ENCODE results near the gene SF1.

The SF1 gene

DNA sequence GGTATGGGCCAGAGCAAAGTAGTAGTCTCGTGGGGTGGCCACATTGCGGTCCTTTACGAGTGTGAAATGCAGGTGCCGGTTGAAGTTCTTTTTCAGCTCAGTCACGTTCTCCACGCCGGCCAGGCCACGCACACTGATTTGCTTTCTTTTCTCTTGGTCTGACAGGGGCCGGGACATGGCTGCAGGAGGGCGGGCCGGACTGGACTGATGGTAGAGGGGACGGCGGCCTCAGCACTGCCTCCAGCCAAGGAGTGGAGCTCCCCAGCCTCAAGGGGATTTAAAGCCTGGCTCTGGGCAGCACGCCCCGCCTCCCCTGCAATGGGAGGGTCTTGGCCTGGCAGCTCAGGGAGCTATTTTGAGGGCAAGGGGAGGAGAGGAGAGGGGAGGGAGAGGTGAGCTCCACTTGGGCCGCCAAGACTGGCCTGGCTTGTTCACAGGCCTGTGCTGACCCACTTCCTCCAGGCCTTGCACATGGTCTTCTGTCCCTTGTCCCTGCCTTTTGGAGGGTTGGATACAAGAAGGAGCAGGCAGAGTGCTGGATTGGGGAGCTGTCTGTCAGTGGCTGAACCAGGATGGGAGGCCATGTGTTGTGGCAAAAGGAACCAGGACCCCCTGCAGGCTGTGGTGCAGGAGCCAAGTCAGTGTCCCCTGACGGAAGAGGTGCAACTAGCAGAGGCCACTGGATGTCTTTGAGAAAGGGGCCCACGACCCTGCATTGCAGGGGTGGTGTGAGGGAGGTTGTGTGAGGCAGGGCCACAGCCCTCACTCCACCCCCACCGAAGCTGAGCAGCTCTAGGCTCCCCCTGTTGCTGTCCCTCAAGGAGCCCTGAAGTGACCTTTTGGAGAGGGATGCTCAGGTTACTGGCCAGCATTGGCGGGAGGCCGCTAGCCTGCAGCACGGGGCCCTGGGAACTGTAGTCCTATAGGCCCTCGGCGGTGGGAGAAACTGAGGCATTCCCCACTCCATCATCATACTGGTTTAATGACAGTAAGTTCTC is 18.3 kb downstream of the SF1 start, which contains the start of gene PYGM:
TSS of gene PYGM (minus strand) at position 253 of the 998 bp plus-strand sequence. CDS start at position 177, 76 bp downstream.
- DNase-seq, result no peak

DNA sequence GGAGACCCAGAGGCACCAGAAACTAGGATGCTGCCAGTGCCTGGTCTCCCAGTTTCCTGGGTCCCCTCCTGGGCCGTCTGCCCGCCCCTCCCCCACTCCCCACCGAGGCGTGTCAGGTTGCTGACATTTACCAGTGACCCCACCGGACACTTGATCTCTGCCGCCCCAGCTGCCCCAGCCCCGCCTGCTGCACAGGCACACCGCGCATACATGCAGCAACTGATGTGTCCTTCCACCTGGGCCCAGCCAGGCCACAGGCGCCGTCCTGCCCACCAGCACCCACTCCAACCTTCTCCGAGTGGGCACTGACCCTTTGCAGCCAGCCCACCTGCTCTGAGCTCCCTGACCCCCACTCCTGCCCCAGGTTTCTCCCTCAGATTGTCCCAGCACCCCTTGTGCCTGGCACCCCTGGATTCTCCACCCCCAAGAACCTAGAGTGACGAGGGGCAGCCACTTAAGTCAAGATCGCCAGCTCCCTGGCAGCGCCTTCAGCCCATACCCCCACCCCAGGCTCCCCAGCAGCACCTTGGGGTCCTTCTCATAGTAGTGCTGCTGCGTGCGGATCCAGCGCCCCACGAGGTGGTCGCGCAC is 19.1 kb downstream of the SF1 start:
- DNase-seq, result no peak

DNA sequence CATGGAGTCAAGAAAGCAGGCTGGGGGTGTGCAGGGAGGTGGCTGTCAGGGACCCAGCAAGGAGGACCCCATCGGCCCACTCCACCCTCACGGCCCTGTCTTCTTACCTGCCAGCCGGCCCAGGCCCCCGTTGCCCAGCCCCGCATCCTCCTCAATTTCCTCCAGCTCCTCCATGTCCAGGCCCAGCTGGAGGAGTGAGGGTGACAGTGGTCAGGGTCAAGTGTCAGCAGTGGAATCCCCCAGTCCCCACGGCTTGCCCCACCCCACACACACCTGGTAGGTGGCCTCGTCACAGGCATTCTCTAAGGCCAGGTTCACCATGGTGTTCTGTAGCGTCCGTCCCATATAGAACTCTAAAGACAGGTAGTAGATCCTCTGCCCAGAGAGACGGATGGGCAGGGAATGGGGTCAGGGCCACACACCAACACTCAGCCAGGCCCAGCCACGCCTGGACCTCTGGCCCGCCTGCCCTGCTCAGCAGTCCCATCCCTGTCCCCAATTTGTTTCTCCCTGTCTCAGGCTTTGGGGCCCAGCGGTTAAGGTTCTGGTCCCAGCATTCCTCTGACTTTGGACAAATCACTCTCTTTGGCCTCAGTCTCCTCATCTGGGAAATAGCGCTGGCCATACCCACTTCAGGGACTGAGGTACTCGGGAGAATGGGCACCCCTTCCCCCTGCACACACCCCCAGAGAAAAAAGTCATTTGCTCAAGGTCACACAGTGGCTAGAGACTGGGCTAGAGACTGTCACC is 19.8 kb downstream of the SF1 start:
- no peak for DNase-seq

DNA sequence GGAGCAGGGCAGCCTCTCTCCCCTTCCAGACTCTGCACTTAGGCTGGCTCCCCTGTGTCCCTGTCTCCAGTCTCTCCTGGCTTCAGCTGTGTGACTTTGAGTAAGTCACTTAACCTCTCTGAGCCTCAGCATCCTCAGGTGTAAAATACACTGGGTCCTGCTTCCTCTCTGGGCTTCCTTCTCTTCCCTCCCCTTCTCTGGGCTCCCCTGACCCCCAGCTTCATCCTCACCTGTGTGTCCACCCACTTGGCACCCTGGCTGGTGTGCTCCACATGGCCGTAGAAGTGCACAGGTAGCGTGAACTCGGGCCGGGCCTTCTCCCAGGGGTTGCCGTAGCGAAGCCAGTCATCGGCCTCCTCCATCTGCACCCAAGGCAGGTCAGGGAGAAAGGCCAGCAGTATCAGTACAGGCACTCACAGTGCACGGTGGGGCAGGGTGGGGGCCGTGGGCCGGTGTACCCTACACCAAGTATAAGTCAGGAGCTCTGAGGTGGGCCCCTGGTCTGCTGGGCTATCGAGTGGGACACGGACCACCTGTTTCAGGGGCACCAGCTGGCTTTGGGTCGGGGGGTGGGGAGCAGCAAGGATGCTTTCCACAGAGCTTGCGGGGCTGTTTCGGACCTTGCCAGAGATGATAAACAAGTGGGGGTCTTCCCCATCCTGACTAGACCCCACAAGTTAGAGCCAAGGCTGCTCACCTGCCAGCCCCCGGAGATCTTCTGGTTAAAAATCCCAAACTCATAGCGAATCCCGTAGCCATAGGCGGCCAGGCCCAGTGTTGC is 20.6 kb downstream of the SF1 start:
- no peak for DNase-seq

DNA sequence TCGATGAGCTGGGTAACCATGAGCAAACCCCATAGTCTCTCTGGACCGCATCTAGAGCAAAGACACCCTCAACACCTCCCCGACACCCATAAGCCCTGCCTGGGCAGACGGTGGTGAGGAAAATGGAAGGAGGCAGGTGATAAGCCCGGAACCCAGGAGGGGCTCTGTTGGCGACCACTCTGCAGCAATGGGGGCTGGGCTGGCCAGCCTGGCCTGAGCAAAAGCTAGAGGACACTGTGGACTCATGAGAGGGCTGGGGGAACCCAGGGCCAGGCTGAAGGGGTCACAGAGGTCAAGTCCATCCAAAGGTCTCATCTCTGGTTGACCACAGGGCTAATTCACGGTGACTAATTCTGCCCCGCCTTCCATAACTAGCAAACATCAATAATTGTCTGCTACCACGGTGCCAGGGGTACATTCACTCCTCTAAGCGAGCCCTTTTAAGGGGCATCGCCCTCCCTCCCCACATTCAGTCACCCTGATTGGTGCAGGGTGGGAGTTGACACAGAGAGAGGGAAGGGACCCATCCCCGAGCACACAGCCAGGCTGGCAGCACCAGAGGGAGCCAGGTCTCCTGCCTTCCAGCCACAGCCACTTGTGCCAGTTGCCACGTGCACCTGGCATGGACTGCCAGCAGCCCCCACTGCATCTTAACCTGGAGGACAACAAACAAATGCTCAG is 22.5 kb downstream of the SF1 start:
- DNase-seq, result no peak

DNA sequence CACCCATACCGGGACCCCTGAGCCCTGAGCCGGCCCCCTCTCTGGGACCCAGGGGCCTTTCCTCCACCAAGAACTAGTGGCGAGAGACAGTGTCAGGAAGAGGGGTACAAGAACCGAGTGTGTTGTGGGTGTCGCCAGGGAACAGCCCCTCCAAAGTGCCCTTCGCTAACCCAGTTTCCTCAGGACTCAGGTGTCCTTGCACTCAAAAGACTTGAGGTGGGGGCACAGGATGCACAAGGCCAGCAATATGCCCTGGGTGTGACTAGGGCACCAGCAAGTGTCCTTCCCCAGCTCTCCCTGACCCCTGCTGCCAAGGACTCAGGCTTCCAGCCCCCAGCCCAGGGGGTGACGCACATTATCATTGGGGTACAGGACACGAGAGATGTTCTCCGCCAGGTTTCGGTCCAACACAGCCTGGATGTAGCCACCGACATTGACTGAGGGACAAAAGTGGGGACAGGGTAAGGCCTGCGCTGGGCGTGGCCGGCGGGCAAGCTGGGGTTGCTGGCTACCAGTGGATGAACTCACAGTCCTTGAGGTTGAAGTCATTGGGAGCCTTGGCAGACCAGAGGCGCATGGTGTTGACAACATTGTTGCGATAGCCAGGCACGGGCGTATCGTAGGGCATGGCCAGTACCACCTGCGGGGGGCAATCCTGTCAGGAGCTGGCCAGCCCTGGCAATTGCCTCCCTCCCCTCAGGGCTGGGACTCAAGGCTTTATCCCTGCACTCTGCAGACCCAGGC is 23.3 kb downstream of the SF1 start:
- no peak for DNase-seq

DNA sequence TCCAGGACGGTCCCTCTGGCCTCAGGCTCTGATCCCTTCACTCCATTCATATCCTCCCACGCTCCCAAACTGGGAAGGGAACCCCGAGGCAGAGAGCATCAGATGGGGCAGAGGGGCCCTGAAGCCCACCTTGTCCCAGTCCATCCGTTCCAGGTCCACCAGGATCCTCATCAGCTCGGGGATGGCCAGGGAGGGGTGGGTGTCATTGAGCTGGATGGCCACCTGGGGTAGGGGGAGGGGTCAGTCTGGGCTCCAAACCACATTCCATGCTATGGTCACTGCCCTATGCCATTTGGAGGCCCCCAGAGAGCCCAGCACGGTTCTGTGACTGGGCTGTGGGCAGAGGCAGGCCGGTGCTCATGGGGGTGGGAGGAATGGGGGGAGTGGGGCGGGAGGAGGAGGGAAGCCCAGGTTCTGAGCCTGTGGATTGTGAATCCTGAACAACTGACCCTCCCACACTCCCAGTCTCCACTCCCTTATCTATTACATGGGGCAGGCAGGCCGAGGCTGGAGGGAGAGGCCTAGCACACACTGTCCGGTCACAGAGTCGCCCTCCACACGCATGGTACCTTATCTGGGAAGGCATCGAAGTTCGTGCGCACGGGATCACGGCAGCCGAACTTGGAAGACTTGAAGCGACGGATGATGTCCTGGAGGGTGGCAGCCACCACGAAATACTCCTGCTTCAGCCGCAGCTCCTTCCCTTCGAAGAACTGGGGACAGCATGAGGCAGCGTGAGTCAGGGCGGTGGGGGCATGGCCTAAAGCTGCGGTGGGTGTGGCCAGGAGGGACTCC is 24.0 kb downstream of the SF1 start:
- DNase-seq, result no peak

DNA sequence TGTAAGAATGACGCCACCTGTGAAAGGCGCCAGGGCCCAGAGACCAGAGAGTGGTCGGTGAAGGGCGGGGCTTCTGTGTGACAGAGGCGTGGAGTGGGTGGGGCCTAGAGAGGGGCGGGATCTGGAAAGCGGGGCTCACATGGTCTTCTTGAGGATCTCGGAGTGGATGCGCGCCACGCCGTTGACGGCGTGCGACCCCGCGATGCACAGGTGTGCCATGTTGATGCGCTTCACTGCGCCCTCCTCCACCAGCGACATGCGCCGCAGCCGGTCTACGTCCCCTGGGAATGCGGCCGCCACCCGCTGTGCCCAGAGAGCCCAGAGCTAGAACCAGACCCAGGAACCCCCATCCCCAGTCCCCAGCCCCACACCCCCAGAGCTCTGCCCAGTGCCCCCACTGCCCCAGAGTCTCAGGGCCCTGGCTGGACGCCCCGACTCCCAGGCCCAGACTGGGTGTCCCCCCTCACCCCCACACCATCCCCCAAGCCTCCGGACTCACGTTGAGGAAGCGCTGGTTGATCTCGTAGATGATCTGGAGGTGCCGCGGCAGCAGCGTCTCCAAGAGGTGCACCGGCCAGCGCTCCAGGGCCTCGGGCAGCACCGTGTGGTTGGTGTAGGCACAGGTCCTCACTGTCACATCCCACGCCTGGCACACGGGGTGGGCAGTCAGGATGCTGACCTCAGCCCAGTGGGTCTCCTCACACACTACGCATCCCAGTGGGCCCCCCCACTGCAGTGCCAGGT is 24.8 kb downstream of the SF1 start:
- no peak for DNase-seq

DNA sequence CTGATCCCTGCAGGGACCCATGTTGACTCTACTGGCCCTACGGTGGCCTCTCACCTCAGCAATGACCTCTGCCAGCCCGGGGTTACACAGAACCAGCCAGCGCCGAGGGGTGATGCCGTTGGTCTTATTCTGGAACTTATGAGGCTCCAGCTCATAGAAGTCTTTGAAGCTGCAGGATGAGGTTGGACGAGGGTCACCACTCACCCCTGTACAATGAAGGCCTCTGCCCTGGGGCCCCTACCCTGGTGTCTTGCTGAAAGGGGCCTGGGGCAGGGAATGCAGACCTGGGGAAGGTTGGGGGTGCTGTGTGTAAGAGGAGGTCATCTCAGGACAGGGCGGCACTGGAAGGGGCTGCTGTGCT is 25.3 kb downstream of the SF1 start:
- no peak for DNase-seq

DNA sequence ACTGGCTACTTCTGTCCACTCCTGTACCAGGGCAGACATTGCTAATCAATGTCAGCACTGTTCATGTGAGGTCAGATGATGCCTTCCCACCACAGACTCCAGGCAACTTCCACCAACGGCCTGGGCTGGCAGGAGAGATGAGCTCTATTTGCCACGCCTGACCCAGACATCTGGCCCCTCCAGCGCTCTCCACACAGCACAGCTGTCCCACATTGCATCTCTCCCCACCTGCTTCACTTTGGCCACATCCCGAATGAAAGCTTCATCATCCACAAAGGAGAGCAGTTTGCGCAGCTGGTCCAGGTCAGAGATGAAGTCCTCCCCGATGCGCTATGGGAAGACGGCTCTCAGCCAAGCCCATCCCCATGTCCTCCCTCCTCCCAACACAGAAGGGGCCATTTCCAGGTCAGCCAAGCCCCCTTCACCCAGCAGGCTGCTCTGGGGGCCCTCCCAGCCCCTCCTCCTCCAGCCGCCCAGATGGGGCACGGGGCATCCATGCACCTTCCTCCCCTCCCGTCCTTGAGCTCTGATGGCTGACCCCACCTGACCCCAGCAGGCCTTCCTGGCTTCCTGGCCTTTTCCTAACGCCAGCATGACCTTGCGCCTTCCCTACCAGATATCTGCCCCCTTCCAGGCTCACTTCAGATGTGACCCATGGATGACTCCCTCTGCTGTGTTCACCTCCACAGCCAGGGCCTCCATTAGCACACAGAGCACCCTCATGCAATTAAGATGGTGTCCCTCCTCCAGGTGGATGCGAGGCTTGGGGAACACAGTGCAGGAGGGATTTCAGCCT is 26.0 kb downstream of the SF1 start:
- DNase-seq, result no peak

DNA sequence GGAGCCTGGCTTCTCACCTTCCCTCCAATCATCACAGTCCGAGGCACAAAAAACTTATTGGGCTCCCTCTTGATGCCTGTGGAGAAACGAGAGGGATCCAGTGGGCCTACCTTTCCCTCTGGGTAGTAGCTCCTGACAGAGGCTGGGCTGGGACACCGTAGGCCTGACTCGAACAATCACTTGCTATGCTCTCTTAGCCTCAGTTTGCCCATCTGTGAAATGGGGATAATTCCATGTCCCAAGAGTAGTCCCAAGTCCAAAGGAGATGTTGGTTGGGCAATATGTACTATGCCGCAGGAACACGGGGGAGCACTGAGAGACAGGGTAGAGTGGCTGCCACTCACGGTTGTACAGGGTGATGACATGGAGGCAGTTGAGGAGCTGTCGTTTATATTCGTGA is 26.8 kb downstream of the SF1 start:
- DNase-seq, result no peak

DNA sequence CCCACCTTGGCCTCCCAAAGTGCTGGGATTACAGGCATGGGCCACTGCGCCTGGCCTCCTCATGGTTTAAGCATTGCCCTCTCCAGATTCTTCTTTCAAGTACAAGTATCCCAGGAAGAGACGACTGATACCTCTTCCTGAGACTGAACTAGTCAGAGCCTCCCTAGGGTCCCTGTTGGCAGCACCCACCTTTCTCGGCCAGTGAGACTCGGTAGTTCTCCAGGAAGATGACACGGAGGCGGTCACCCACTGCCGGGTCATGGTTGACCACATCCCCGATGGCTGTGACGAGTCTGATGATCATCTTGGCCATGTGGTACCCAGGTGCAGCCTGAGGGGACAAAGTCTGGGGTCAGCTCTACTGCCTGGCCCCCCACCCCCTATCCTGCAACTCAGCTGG is 27.2 kb downstream of the SF1 start:
- no peak for DNase-seq

DNA sequence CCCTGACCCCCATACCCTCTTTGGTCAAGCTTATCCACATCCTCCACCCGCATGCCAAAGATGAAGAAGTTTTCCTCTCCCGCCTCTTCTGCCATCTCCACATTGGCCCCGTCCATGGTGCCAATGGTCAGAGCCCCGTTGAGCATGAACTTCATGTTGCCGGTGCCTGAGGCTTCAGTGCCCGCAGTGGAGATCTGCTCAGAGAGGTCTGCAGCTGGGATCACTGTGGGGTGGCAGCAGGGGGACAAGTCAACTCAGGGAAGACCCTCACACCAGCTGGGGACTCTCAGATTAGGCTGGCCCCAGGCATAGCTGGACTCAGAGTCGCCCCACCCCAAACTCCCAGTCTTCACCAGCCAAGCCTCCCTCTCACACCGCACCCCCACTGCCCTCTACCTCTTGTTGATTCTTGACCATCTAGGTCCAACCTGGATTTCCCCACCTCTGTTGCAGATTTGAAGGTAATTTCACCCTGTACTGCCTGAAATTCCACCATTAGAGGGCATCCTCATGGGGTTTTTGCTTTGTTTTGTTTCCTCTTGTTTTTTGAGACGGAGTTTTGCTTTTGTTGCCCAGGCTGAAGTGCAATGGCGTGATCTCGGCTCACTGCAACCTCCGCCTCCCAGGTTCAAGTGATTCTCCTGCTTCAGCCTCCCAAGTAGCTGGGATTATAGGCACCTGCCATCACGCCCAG is 27.8 kb downstream of the SF1 start:
- DNase-seq, result no peak

DNA sequence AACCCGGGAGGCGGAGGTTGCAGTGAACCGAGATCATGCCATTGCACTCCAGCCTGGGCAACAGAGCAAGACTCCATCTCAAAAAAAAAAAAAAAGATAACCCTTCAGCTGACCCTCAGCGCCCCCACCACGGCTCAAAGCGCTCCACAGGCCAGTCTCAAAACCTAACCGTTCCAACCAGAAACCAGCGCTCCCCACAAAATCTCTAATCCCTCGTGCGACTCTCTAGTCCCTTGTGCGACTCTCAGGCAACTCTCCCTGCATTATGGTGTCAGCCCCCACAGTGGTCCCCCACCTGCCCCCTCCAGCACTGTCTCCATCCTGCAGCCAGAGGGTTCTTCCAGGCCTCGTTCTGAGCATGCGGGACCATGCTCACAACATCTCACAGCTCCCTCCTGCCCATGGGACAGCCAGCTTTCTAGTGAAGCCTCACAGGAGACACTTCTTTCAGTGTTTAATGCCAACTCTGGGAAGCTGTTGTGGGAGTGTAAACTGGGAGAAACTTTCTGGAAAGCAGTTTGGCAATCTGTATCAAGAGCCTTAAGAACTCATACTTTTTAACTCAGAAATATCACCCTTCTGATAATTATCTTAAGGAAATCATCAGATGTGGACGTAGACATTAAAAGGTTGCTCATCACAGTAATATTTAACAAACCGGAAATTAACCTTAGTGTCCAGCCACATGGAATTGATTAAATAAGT is 30.2 kb downstream of the SF1 start:
- no peak for DNase-seq

DNA sequence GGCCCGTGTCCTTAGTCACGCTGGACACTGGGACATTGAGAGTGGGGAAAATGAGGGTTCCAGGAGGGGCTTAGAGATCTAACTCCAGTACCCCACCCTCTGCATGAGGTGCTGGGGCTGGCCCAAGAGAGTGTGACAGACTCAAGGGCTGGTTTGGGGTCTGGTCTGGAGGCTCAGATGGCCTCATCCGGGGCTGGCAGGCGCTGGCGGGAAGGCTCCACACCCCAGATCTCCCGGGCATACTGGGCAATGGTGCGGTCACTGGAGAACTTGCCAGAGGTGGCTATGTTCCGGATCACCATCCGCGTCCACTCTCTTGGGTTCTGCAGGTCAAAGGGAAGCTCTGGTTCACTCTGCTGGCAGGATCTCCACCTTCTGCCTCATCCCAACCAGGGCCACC is 31.9 kb downstream of the SF1 start:
- DNase-seq, result no peak

DNA sequence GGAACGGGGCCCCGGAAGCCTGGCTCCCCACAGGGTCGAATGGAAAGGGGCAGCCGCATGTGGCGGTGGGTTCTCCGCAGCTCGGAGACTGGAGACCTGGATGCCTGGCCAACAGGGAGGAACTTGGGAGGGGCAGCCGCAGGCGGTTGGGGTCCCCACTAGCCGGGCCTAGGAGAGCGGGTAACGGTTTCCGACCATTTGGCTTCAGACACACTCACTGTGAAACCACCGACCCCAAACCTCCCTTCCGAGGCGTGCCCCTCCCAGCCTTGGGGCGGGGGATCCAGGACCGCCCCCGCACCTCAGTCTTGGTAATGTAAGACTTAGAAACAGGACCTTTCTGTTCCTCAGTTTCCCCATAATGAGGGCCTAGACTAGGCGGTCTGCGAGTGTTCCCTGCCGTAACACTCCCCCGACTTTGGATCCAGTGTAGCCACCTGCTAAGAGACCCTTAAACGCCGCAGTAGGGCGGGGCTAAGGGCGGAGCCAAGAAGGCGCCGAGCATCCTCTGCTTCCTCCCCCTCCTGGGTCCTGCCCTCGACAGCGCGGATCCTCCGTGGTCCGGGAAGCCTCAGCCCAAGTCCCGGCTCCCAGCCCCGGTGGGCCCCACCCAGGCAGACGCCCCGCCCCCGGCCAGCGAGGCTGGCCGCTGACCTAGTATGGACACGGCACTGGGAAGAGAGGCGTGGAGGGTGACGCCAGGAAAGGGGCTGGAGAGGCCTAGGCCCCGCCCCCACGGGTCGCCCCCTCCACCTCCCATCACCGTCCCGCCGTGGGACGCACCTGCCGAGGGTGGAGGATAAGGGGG is 32.6 kb downstream of the SF1 start:
- no peak for DNase-seq

DNA sequence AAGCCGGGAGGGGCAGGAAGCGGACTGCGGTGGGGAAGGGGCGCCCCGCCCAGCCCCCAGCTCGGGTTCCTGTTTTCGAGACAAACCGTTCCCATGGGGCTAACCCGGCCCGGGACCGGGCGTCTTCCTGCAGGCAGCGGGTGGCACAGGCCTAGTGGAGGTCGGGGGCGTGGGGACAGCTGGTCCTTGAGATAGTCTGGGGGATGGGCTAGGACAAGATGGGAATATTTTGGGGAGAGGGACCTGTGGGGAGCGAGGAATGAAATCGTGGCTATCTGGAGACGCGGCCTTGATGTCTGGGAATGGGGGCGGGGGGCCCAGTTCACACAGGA is 33.2 kb downstream of the SF1 start:
- DNase-seq, result no peak
